Measurements from ENCODE around the gene HLA-F. TPM values are rescaled to one million over a fixed set of nuclear protein-coding genes. Genes with fewer than 3 reads are reported as not detected.

Gene HLA-F
- total RNA-seq, 4 donors from 2014 or later, result 27.6 to 122 (median 85.8) TPM

GRCh38 chr6:29724937-29725869 lies 2.0 kb downstream of the HLA-F start:
- no peak for TF ChIP-seq CTCF (IDR thresholded peaks at IDR 0.05; ENCODE audit: low read depth)

- TF ChIP-seq CTCF (IDR thresholded peaks at IDR 0.05; ENCODE audit: low read depth), result no peak
Measured at GRCh38 chr6:29726001-29726400, 2.8 kb downstream of the HLA-F start.

GRCh38 chr6:29726571-29727194 lies 3.4 kb downstream of the HLA-F start:
- TF ChIP-seq CTCF (IDR thresholded peaks at IDR 0.05; ENCODE audit: low read depth), result no peak

GRCh38 chr6:29727637-29728036 lies 4.4 kb downstream of the HLA-F start:
- no peak for TF ChIP-seq CTCF (IDR thresholded peaks at IDR 0.05; ENCODE audit: low read depth)

GRCh38 chr6:29728173-29728874 lies 5.1 kb downstream of the HLA-F start:
- no peak for TF ChIP-seq CTCF (IDR thresholded peaks at IDR 0.05; ENCODE audit: low read depth)

- TF ChIP-seq CTCF (IDR thresholded peaks at IDR 0.05; ENCODE audit: low read depth), result no peak
Measured at GRCh38 chr6:29728875-29729270, 5.6 kb downstream of the HLA-F start.

All from subcutaneous adipose tissue (tissue), 4 donors.